HepG2 (cell line): ENCODE measurements around the gene SIK3. TPM values are rescaled to one million over a fixed set of nuclear protein-coding genes. Genes with fewer than 3 reads are reported as not detected.

Source experiments
- ATF5 ChIP-seq: sonication (generic); formaldehyde crosslinking; IDR thresholded peaks from 2 replicates; pipeline ENCODE4 v1.4.0; 2020; ENCODE audit warnings: mild to moderate bottlenecking, low read depth, missing genetic modification reagents
- CAMTA2 ChIP-seq: sonication (generic); formaldehyde crosslinking; IDR thresholded peaks from 2 replicates; pipeline ENCODE4 v1.4.0; 2020; ENCODE audit warnings: mild to moderate bottlenecking, missing genetic modification reagents, borderline replicate concordance
- HMGXB3 ChIP-seq: sonication (generic); formaldehyde crosslinking; IDR thresholded peaks from 2 replicates; pipeline ENCODE4 v1.4.0; 2020; ENCODE audit warnings: missing genetic modification reagents, borderline replicate concordance
- HOXA3 ChIP-seq: sonication (generic); formaldehyde crosslinking; IDR thresholded peaks from 2 replicates; pipeline ENCODE4 v1.5.0; 2020; ENCODE audit warnings: missing genetic modification reagents
- MED8 ChIP-seq: sonication (generic); formaldehyde crosslinking; IDR thresholded peaks from 2 replicates; pipeline ENCODE4 v1.8.1; 2023; ENCODE audit warnings: mild to moderate bottlenecking, missing genetic modification reagents; ENCODE audit not compliant: insufficient replicate concordance
- NFKB2 ChIP-seq: sonication (generic); formaldehyde crosslinking; IDR thresholded peaks from 2 replicates; pipeline ENCODE4 v1.4.0; 2020; ENCODE audit warnings: missing genetic modification reagents, borderline replicate concordance
- ONECUT2 ChIP-seq: sonication (generic); formaldehyde crosslinking; IDR thresholded peaks from 2 replicates; pipeline ENCODE4 v1.4.0; 2020; ENCODE audit warnings: missing genetic modification reagents
- RAD21 ChIP-seq: fragments of 450-650 bp; formaldehyde crosslinking; IDR thresholded peaks from 2 replicates; pipeline ENCODE4 v1.5.0; 2020; ENCODE audit warnings: mild to moderate bottlenecking
- SYNCRIP ChIP-seq: fragments of 200-400 bp; formaldehyde crosslinking; IDR thresholded peaks from 2 replicates; pipeline ENCODE4 v1.6.1; 2018; ENCODE audit warnings: mild to moderate bottlenecking, low read depth, low read length; ENCODE audit not compliant: insufficient read depth
- ZIK1 ChIP-seq: sonication (generic); formaldehyde crosslinking; IDR thresholded peaks from 2 replicates; pipeline ENCODE4 v1.5.0; 2020; ENCODE audit warnings: mild to moderate bottlenecking, low read depth, missing genetic modification reagents, borderline replicate concordance
- ZNF510 ChIP-seq: sonication (generic); formaldehyde crosslinking; IDR thresholded peaks from 2 replicates; pipeline ENCODE4 v1.4.0; 2020; ENCODE audit warnings: low read depth, mild to moderate bottlenecking, missing genetic modification reagents
- ZNF703 ChIP-seq: sonication (generic); formaldehyde crosslinking; IDR thresholded peaks from 2 replicates; pipeline ENCODE4 v1.5.1; 2020; ENCODE audit warnings: missing genetic modification reagents, mild to moderate bottlenecking, moderate library complexity, borderline replicate concordance
- ZNF777 ChIP-seq: sonication (generic); formaldehyde crosslinking; IDR thresholded peaks from 2 replicates; pipeline ENCODE4 v1.4.0; 2020; ENCODE audit warnings: missing genetic modification reagents
- ZSCAN25 ChIP-seq: sonication (generic); formaldehyde crosslinking; IDR thresholded peaks from 2 replicates; pipeline ENCODE4 v1.8.0; 2022; ENCODE audit warnings: mild to moderate bottlenecking, missing genetic modification reagents
- polyA plus RNA-seq, 8 experiments: library from polyadenylated mRNA; depleted of rRNA in 3 of 8; stranded (reverse) in 7 of 8; unstranded in 1 of 8; fragments of >200 nt; fragmentation: Illumina TruSeq in 4 of 8; extraction: Trizol in 4 of 8; gene quantifications; 2 replicates each; pipeline versions ENCODE4 v1.2.1 to v1.2.3, GENCODE V29; 2011 to 2016; ENCODE audit warnings: low read depth in 4 of 8, missing spikeins in 1 of 8, mixed read lengths in 1 of 8; ENCODE audit not compliant: insufficient read depth in 1 of 8
- total RNA-seq, 5 experiments: library from RNA; depleted of rRNA; stranded (reverse); fragments of >200 nt; fragmentation: Illumina TruSeq; extraction: Trizol; gene quantifications; 2 replicates each; pipeline ENCODE4 v1.2.3, GENCODE V29; 2016; ENCODE audit warnings: low read depth in 1 of 5
- TF ChIP-seq, protein P1 (sequence below): sonication (generic); formaldehyde crosslinking; IDR thresholded peaks from 2 replicates; pipeline ENCODE4 v1.4.0; 2020; ENCODE audit warnings: mild to moderate bottlenecking, missing genetic modification reagents
- TF ChIP-seq, protein P2 (sequence below): sonication (generic); formaldehyde crosslinking; IDR thresholded peaks from 2 replicates; pipeline ENCODE4 v1.5.0; 2020; ENCODE audit warnings: mild to moderate bottlenecking, missing genetic modification reagents, borderline replicate concordance
- TF ChIP-seq, protein P3 (sequence below): sonication (generic); formaldehyde crosslinking; IDR thresholded peaks from 2 replicates; pipeline ENCODE4 v1.5.1; 2020; ENCODE audit warnings: missing genetic modification reagents, mild to moderate bottlenecking, borderline replicate concordance

The SIK3 gene
- total and polyA plus RNA-seq, 2 of the 13 experiments (the other 11 are each of a cell fraction or from before 2014, with no cell fraction given) = 5.7 to 9.8 TPM

DNA sequence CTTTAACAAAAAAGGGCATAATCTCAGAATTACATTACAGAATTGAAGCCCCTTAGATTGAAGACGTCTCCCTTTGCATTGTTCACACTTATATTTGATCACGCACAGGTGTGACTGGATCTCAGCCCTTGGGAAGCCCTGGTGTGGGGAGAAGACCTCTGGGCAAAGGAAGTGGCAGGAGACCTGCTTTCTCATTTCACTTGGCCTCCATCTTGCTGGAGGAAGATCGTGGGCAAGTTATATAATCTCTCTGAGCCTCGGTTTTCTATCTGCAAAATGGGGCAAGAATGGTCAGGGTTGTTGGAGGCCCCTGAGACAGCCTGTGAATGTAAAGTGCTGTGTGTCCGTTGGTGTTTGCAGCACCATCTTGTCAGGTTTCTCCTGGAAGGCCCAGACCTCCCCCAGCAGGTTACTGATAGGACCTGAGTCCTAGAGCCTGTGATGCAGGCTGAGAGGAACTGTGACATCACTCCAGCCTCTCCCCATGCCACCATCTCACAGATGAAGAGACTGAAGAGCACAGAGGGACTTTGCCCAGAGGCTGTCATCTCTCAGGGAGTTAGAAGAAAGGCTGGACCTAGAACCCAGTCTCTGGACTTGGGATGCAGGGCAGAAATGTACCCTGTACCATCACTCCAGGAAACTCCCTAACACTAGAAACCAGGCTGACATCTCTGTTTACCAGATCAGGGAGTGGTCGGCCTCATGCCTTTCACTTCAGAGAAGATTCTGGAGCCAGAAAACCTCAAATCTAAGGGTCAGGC, 259.7 kb downstream of the SIK3 start (continued):
- TF ChIP-seq HMGXB3 (no peak), HOXA3 (CRISPR knock-in tag) (peak; percentile 47; the same call in 1 of the 2 replicates), ATF5 (CRISPR knock-in tag) (no peak), SYNCRIP (no peak), RAD21 (CRISPR knock-in tag) (no peak), ONECUT2 (CRISPR knock-in tag) (no peak), ZSCAN25 (CRISPR knock-in tag) (0 out of 2 replicates have a peak, but pooled peaks have one; percentile 36), NFKB2 (CRISPR knock-in tag) (no peak), ZNF703 (CRISPR knock-in tag) (no peak), ZNF510 (no peak), MED8 (CRISPR knock-in tag) (no peak), ZNF777 (CRISPR knock-in tag) (no peak), ZIK1 (no peak), CAMTA2 (CRISPR knock-in tag) (no peak)
- TF ChIP-seq, protein P1, sequence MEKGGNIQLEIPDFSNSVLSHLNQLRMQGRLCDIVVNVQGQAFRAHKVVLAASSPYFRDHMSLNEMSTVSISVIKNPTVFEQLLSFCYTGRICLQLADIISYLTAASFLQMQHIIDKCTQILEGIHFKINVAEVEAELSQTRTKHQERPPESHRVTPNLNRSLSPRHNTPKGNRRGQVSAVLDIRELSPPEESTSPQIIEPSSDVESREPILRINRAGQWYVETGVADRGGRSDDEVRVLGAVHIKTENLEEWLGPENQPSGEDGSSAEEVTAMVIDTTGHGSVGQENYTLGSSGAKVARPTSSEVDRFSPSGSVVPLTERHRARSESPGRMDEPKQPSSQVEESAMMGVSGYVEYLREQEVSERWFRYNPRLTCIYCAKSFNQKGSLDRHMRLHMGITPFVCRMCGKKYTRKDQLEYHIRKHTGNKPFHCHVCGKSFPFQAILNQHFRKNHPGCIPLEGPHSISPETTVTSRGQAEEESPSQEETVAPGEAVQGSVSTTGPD = no peak
- TF ChIP-seq, protein P2, sequence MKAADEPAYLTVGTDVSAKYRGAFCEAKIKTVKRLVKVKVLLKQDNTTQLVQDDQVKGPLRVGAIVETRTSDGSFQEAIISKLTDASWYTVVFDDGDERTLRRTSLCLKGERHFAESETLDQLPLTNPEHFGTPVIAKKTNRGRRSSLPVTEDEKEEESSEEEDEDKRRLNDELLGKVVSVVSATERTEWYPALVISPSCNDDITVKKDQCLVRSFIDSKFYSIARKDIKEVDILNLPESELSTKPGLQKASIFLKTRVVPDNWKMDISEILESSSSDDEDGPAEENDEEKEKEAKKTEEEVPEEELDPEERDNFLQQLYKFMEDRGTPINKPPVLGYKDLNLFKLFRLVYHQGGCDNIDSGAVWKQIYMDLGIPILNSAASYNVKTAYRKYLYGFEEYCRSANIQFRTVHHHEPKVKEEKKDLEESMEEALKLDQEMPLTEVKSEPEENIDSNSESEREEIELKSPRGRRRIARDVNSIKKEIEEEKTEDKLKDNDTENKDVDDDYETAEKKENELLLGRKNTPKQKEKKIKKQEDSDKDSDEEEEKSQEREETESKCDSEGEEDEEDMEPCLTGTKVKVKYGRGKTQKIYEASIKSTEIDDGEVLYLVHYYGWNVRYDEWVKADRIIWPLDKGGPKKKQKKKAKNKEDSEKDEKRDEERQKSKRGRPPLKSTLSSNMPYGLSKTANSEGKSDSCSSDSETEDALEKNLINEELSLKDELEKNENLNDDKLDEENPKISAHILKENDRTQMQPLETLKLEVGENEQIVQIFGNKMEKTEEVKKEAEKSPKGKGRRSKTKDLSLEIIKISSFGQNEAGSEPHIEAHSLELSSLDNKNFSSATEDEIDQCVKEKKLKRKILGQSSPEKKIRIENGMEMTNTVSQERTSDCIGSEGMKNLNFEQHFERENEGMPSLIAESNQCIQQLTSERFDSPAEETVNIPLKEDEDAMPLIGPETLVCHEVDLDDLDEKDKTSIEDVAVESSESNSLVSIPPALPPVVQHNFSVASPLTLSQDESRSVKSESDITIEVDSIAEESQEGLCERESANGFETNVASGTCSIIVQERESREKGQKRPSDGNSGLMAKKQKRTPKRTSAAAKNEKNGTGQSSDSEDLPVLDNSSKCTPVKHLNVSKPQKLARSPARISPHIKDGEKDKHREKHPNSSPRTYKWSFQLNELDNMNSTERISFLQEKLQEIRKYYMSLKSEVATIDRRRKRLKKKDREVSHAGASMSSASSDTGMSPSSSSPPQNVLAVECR (CRISPR knock-in tag) = no peak
- TF ChIP-seq, protein P3, sequence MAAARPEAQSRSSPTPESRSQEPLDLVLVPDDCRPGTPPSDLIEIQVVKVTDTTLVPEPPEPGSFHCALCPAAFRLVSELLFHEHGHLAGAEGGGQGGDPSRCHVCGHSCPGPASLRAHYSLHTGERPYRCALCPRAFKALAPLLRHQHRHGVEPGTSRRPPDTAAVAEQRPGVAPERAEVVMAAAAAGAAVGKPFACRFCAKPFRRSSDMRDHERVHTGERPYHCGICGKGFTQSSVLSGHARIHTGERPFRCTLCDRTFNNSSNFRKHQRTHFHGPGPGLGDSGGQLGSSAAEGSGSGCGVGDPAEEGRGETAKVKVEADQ (CRISPR knock-in tag) = no peak
